SIG-M5 (cell line): ENCODE results near the gene FBXL17.

Experiments used
- DNase-seq: peaks from one replicate; lab custom pipeline; 2025; lab: John Stamatoyannopoulos, UW

Gene FBXL17

GRCh38 chr5:107990881-107991810, 390.8 kb downstream of the FBXL17 start:
- no peak for DNase-seq

DNA sequence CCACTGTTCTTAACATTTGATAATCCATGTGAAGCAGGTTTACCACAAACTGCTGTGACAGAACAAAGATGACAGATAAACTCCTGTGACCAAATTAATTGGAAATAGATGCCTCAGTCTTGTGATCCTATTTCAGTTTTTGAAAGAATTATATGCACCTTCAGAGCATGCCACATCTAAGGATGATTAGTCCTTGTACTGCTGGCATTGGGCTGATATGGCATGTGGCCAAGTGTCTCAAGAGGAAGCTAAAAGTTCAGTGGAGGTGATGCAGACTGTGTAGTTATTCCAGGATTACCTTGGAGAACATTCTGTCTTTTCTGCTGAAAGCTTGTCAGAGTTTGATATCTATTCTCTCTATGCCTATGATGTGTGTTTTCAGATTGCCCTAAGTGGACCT, 396.8 kb downstream of the FBXL17 start:
- DNase-seq = no peak

GRCh38 chr5:107982703-107983425, 399.0 kb downstream of the FBXL17 start:
- no peak for DNase-seq

- DNase-seq = no peak
Measured at GRCh38 chr5:107980923-107981692, 400.8 kb downstream of the FBXL17 start.

DNA sequence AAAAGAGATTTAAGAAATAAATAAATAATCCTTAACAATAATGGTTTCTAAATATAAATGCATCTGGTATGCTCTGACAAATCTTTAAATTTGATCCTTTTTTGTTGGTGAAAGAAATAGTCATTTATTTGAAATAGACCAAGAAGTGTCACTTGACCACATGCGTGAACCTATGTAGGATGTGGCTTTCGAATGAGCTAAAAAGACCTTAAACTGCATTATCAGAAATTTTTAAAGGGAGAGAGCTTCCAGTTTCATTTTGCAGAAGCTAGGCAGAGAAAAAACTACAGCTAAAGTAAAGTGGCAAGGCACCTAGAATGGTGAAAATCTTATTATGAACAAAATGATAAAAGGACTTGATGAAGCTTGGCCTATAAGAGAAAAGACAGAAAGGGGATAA, 402.0 kb downstream of the FBXL17 start:
- DNase-seq = no peak

DNA sequence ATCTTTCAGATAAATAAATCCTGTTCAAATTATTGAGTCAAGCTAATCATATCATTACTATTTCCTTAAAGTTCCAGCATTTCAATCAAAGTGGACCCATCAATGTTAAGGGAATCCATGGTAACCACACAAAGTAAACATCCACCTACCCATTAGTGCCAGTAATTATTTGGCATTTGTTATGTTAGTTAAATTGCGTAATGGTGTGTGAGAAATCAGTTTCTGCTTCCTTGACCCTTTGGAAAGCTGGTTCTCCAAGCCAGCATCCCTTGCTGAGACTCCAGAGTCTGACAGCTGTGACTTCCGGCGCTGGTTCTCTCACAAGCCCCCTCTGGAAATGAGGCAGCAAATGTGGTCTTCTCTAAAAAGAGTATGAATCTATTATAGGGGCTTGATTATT, 402.6 kb downstream of the FBXL17 start:
- DNase-seq = no peak

GRCh38 chr5:107977550-107978071, 404.3 kb downstream of the FBXL17 start:
- DNase-seq = no peak

- DNase-seq = no peak
Measured at GRCh38 chr5:107975568-107975967, 406.3 kb downstream of the FBXL17 start.

GRCh38 chr5:107971846-107972245, 410.1 kb downstream of the FBXL17 start:
- DNase-seq = no peak

GRCh38 chr5:107969847-107970246, 412.1 kb downstream of the FBXL17 start:
- no peak for DNase-seq

GRCh38 chr5:107968998-107969397, 412.9 kb downstream of the FBXL17 start:
- DNase-seq = no peak

DNA sequence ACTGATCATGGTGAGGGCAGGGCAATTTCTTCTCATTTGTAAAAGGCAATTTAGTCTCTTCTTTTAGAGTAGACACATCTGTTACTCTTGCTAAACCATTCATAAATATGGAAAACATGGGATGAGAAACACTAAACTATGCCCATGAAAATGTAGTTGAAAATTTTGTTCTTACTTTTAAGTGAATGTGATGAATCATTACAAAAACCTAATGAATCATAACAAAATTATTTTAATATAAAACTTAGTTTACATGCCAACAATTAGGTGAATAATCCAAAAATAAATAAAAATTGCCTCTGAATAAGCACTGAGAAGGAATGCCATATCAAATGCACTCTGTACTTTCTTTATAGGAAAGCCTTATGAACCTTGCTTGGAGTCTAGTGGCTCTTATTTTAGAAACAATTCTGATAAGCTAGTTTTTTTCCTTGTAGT, 413.5 kb downstream of the FBXL17 start:
- DNase-seq = no peak

GRCh38 chr5:107966201-107966600, 415.7 kb downstream of the FBXL17 start:
- DNase-seq = no peak

- no peak for DNase-seq
Measured at GRCh38 chr5:107964722-107965121, 417.2 kb downstream of the FBXL17 start.

GRCh38 chr5:107959573-107960279, 422.2 kb downstream of the FBXL17 start:
- no peak for DNase-seq

DNA sequence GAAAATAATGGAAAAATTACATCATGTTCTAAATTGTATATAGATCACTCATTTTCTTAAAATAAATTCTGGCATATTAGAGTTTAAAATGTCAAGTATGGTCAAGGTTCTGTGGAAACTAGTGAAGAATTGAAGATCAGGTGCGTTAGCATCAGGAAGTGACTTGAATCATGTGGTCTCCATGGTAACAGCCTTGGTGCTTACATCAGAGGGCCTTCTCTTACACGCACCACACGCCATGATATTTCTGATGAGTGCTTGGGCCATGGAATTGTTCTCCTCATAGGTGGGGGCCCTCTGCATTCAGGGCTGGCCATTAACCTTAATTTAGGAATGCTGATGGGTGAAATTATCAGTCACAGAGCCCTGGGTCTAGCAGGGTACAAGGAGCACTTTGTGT, 423.0 kb downstream of the FBXL17 start:
- DNase-seq = no peak

DNA sequence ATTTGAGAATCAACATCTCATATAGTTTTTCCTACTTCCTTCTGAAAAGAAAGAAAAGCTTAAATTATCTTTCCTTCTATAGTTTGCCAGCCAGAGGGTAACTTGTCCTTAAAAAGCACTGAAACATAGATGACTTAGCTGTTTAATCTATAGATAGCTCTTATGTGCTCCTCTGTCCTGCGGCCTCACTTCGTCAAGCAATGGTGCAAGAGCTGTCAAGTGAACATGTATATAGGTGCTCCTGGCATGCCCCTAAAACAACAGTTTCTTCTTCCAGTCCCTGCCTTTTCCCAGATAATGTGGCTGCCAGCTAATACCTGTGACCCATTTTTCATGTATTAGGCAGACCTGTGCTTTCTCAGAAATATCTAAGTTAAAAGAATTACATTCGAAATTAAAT, 423.5 kb downstream of the FBXL17 start:
- DNase-seq = no peak

- no peak for DNase-seq
Measured at GRCh38 chr5:107957051-107957450, 424.8 kb downstream of the FBXL17 start.

GRCh38 chr5:107955321-107955720, 426.6 kb downstream of the FBXL17 start:
- DNase-seq = no peak

DNA sequence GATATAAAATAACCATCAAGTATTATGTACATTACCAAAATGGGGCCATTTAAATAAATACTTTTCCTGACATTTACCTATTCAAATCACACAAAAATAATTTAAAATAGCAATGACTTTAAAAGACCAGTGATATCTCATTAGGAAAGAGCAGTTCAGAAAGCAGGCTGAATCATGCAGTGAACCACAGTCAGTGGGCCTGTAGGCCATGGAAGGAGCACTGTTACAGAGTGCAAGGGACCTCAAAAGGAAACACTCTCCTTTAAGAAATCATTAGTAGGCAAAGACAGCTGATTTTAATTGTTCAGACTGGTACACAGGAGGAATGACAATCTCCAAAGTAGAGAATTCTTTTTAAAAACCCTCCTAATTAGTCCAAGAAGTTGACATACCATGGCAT, 427.6 kb downstream of the FBXL17 start:
- DNase-seq = no peak

GRCh38 chr5:107952450-107952849, 429.4 kb downstream of the FBXL17 start:
- DNase-seq = no peak

DNA sequence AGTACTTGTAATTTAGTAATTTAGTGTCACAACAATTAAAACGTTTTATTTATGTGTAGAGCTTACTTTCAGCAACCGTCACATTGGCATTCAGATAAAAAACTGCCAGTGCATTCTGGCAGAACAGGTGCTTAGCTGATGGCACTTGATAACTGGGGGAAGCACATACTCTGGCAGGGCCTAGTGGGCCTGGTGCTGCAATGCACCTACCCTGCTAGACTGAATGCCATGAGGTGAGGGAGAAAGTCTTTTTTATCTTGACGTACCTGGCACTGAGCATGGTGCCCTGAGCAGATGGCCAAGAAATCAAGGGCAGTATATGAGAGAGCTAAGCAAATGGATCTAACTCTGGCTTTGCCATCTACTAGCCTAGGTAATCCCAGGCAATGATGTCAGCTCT, 430.6 kb downstream of the FBXL17 start:
- DNase-seq = no peak
